ENCODE data around the gene PLN. TPM values are rescaled to one million over a fixed set of nuclear protein-coding genes. Genes with fewer than 3 reads are reported as not detected.

The PLN gene
- total RNA-seq, 1 donor from 2014 or later: 2,070 TPM

- intact Hi-C loops (cut with DNase I): no loop called here
- no peak for DNase-seq (ENCODE audit: low spot score)
Measured at GRCh38 chr6:118602300-118602699, 54.2 kb downstream of the PLN start.

- no peak for DNase-seq (ENCODE audit: low spot score)
- intact Hi-C loops (cut with DNase I): no loop called here
Measured at GRCh38 chr6:118603372-118603771, 55.3 kb downstream of the PLN start.

GRCh38 chr6:118606268-118606667, 58.2 kb downstream of the PLN start:
- no peak for DNase-seq (ENCODE audit: low spot score)
- intact Hi-C loops (cut with DNase I): no loop called here

- intact Hi-C loops (cut with DNase I): no loop called here
- DNase-seq (ENCODE audit: low spot score): no peak
Measured at GRCh38 chr6:118606858-118607257, 58.8 kb downstream of the PLN start.

Other genes with a start within 250 kb of the PLN start
- 6.6 TPM for gene CEP85L, start 103.3 kb downstream of the PLN start, total RNA-seq

All from cardiac septum (tissue), 1 donor.